Neural progenitor cell (in vitro differentiated cells): ENCODE data around the gene TIAM2. TPM values are rescaled to one million over a fixed set of nuclear protein-coding genes. Genes with fewer than 3 reads are reported as not detected.

Experiments
- DNase-seq: peaks from one replicate; pipeline ENCODE4 v3.0.0-alpha.2; 2016; ENCODE audit warnings: low spot score
- H2AFZ ChIP-seq: fragments of 200-600 bp; sonication (generic); replicated peaks from 2 replicates; pipeline ENCODE4 v1.6.1; 2016; ENCODE audit warnings: antibody characterized with exemption
- H3F3A ChIP-seq: fragments of 200-600 bp; sonication (generic); 2 replicates; pipeline ENCODE4 v1.6.1; 2016; ENCODE audit warnings: antibody characterized with exemption, low read depth
- H3K27ac ChIP-seq: fragments of 200-600 bp; sonication (generic); 2 replicates; pipeline ENCODE4 v1.5.1; 2016; ENCODE audit warnings: mild to moderate bottlenecking
- H3K27me3 ChIP-seq: fragments of 200-600 bp; sonication (generic); 2 replicates; pipeline ENCODE4 v1.6.1; 2016; ENCODE audit warnings: mild to moderate bottlenecking, moderate library complexity
- H3K36me3 ChIP-seq: fragments of 200-600 bp; sonication (generic); 2 replicates; pipeline ENCODE4 v1.5.1; 2016
- H3K4me1 ChIP-seq: fragments of 200-600 bp; sonication (generic); 2 replicates; pipeline ENCODE4 v1.6.1; 2016; ENCODE audit warnings: mixed run types
- H3K4me2 ChIP-seq: fragments of 200-600 bp; sonication (generic); 2 replicates; pipeline ENCODE4 v1.6.1; 2016
- H3K4me3 ChIP-seq: fragments of 200-600 bp; sonication (generic); 2 replicates; pipeline ENCODE4 v1.5.1; 2016
- H3K79me2 ChIP-seq: fragments of 200-600 bp; sonication (generic); 2 replicates; pipeline ENCODE4 v1.6.1; 2016; ENCODE audit warnings: low read depth
- H3K9ac ChIP-seq: fragments of 200-600 bp; sonication (generic); 2 replicates; pipeline ENCODE4 v1.6.1; 2016
- H3K9me3 ChIP-seq: fragments of 200-600 bp; sonication (generic); 2 replicates; pipeline ENCODE4 v1.5.1; 2016; ENCODE audit warnings: low read depth
- H4K20me1 ChIP-seq: fragments of 200-600 bp; sonication (generic); 2 replicates; pipeline ENCODE4 v1.6.1; 2016; ENCODE audit warnings: low read depth
- H3K27ac Mint-ChIP-seq: 3 replicates; pipeline ENCODE4 v1.8.0; 2021; ENCODE audit warnings: mixed read lengths
- H3K27me3 Mint-ChIP-seq: 2 replicates; pipeline ENCODE4 v1.8.0; 2022; ENCODE audit warnings: low read depth, mild to moderate bottlenecking, inconsistent platforms, moderate library complexity, mixed read lengths; ENCODE audit not compliant: insufficient read depth
- H3K36me3 Mint-ChIP-seq: 3 replicates; pipeline ENCODE4 v1.8.0; 2021; ENCODE audit warnings: mixed read lengths
- H3K4me1 Mint-ChIP-seq: 3 replicates; pipeline ENCODE4 v1.8.0; 2021; ENCODE audit warnings: mixed read lengths
- H3K4me3 Mint-ChIP-seq: 3 replicates; pipeline ENCODE4 v1.8.0; 2021; ENCODE audit warnings: mild to moderate bottlenecking, moderate library complexity, mixed read lengths
- H3K9me3 Mint-ChIP-seq: 3 replicates; pipeline ENCODE4 v1.8.0; 2020; ENCODE audit warnings: mixed read lengths
- EZH2 ChIP-seq: fragments of 200-600 bp; sonication (generic); IDR thresholded peaks from 2 replicates; pipeline ENCODE4 v1.6.1; 2017; ENCODE audit warnings: antibody characterized with exemption, mild to moderate bottlenecking, moderate library complexity
- EZH2phosphoT487 ChIP-seq: fragments of 200-600 bp; sonication (generic); IDR thresholded peaks from 2 replicates; pipeline ENCODE4 v1.6.1; 2017; ENCODE audit warnings: antibody characterized with exemption
- total RNA-seq: library from RNA; depleted of rRNA; stranded (reverse); fragments of >200 nt; gene quantifications from 2 replicates; pipeline ENCODE4 v1.2.3, GENCODE V29; 2015; ENCODE audit warnings: low replicate concordance
- TF ChIP-seq, protein P1 (sequence below): fragments of 200-600 bp; sonication (generic); IDR thresholded peaks from 2 replicates; pipeline ENCODE4 v1.5.1; 2017; ENCODE audit warnings: antibody characterized with exemption, mild to moderate bottlenecking

Gene TIAM2
- total RNA-seq, 1 donor from 2014 or later: 22.8 TPM

DNA sequence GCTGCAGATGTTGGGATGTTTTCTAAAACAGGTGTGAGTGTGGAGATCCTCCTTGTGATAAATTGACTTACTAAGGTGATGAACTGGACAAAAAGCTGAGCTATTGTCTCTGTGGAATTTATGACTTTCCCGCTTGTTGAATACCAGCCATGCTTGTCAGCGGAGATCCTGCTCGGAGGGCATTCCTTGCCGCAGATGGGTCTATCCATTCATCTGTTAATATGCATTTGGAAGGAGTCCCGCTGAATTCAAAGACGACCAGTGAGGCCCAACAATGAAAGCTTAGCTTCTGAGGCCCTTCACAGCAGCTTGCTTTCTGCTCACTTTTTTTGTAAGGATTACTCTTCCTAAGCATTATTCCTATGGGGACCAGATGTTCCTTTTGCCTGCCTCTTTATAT lies 124.9 kb downstream of the TIAM2 start:
- Mint-ChIP-seq H3K9me3 (peaks cover 2% of the 10 kb centered on the region), H3K4me1 (peaks cover 61% of the 10 kb centered on the region), H3K27me3 (no peaks in the 10 kb centered on the region), H3K4me3 (peak overlapping the region; percentile 30), H3K27ac (peak overlapping the region; percentile 100), H3K36me3 (peaks cover 3% of the 10 kb centered on the region)
- Histone ChIP-seq H3K9ac (no peak overlapping the region), H3K4me3 (no peak overlapping the region), H3K9me3 (no peaks in the 10 kb centered on the region), H3K4me2 (peak overlapping the region; percentile 66), H3K27me3 (peaks cover 16% of the 10 kb centered on the region), H3K4me1 (peaks cover 44% of the 10 kb centered on the region), H2AFZ (no peak overlapping the region), H3K36me3 (no peaks in the 10 kb centered on the region), H4K20me1 (peaks cover 6% of the 10 kb centered on the region), H3K27ac (no peak overlapping the region), H3K79me2 (peaks cover 9% of the 10 kb centered on the region), H3F3A (peaks cover 41% of the 10 kb centered on the region)
- peak; percentile 79 for DNase-seq
- TF ChIP-seq EZH2phosphoT487 (peak; percentile 84), EZH2 (no peak)
- TF ChIP-seq, protein P1, sequence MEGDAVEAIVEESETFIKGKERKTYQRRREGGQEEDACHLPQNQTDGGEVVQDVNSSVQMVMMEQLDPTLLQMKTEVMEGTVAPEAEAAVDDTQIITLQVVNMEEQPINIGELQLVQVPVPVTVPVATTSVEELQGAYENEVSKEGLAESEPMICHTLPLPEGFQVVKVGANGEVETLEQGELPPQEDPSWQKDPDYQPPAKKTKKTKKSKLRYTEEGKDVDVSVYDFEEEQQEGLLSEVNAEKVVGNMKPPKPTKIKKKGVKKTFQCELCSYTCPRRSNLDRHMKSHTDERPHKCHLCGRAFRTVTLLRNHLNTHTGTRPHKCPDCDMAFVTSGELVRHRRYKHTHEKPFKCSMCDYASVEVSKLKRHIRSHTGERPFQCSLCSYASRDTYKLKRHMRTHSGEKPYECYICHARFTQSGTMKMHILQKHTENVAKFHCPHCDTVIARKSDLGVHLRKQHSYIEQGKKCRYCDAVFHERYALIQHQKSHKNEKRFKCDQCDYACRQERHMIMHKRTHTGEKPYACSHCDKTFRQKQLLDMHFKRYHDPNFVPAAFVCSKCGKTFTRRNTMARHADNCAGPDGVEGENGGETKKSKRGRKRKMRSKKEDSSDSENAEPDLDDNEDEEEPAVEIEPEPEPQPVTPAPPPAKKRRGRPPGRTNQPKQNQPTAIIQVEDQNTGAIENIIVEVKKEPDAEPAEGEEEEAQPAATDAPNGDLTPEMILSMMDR: no peak

DNA sequence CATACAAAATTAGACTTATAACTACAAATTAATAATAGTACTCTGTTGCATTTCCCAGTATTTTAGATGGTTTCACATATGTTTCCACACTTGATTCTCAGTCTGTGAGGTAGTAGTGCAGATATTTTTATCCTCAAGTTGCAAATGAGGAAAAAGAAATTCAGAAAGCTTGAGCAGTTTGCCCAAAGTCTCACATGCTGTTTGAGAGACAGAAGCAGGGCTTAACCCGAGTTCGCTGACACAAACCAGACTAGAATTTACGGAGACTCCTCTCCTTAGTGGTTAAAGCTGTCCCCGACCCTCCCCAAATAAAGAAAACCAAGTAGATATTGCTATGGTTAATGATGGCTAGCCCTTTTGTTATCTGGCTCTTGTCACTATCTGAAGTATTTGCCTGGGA lies 126.2 kb downstream of the TIAM2 start:
- Histone ChIP-seq H2AFZ (peak overlapping the region; percentile 51), H3K27ac (no peak overlapping the region), H3K36me3 (no peaks in the 10 kb centered on the region), H3K79me2 (peaks cover 9% of the 10 kb centered on the region), H3K27me3 (peaks cover 16% of the 10 kb centered on the region), H3K4me1 (peaks cover 44% of the 10 kb centered on the region), H3K4me3 (peak overlapping the region; percentile 26), H3K4me2 (peak overlapping the region; percentile 66), H3F3A (peaks cover 41% of the 10 kb centered on the region), H4K20me1 (peaks cover 6% of the 10 kb centered on the region), H3K9me3 (no peaks in the 10 kb centered on the region), H3K9ac (no peak overlapping the region)
- H3K4me1 Mint-ChIP-seq: peaks cover 65% of the 10 kb centered on the region
- peak overlapping the region; percentile 99 for H3K27ac Mint-ChIP-seq
- H3K36me3 Mint-ChIP-seq: peaks cover 3% of the 10 kb centered on the region
- peaks cover 2% of the 10 kb centered on the region for H3K9me3 Mint-ChIP-seq
- no peak for TF ChIP-seq EZH2
- no peak for TF ChIP-seq EZH2phosphoT487
- TF ChIP-seq, protein P1: no peak
- no peak for DNase-seq
- peak overlapping the region; percentile 81 for H3K4me3 Mint-ChIP-seq
- H3K27me3 Mint-ChIP-seq: peaks cover 2% of the 10 kb centered on the region

DNA sequence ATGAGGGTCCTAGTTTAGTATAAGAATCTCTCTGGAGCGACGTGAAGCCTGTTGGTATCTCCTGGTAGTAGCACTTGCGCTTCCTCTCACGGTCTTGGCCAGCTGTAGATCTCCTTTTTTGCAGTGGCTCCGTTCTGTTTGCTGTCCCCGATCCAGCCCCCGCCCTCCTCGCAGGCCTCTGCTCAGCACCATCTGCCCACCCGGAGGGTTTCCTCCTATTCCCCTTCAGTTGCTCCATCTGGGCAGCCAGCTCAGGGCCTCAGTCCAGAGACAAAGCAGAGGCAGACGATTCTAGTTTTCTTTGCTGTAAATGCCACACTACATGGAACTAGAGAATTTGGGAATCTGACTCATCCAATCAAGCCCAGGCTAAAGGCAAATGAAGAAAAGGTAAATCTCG lies 126.6 kb downstream of the TIAM2 start:
- H3K27me3 Mint-ChIP-seq: peaks cover 2% of the 10 kb centered on the region
- Histone ChIP-seq H3K36me3 (no peaks in the 10 kb centered on the region), H3K4me1 (peaks cover 44% of the 10 kb centered on the region), H3F3A (peaks cover 41% of the 10 kb centered on the region), H3K9ac (no peak overlapping the region), H3K27me3 (peaks cover 16% of the 10 kb centered on the region), H3K79me2 (peaks cover 9% of the 10 kb centered on the region), H4K20me1 (peaks cover 6% of the 10 kb centered on the region), H3K4me3 (peak overlapping the region; percentile 26), H2AFZ (peak overlapping the region; percentile 51), H3K27ac (no peak overlapping the region), H3K9me3 (no peaks in the 10 kb centered on the region), H3K4me2 (peak overlapping the region; percentile 66)
- peak; percentile 60 for DNase-seq
- H3K27ac Mint-ChIP-seq: peak overlapping the region; percentile 99
- H3K4me1 Mint-ChIP-seq: peaks cover 62% of the 10 kb centered on the region
- TF ChIP-seq EZH2: no peak
- TF ChIP-seq, protein P1: no peak
- TF ChIP-seq EZH2phosphoT487: no peak
- peaks cover 3% of the 10 kb centered on the region for H3K36me3 Mint-ChIP-seq
- H3K9me3 Mint-ChIP-seq: peaks cover 2% of the 10 kb centered on the region
- peak overlapping the region; percentile 81 for H3K4me3 Mint-ChIP-seq
